ENCODE results near the gene NEK4. TPM values are rescaled to one million over a fixed set of nuclear protein-coding genes. Genes with fewer than 3 reads are reported as not detected.

Gene NEK4
- 10 to 100 TPM; 19.9 to 25.0 (median 21.7) TPM for total RNA-seq (2021; fragmentation: NEBNext Ultra II Directional; extraction: Animal tissue kit (Norgen Biotek cat#: 25700))
- long read RNA-seq, full-length matches to known transcripts, result 2 of 12 reads
- long read RNA-seq, partial matches to known transcripts, result 7 of 12 reads
- long read RNA-seq, other reads (novel, unspliced or antisense), result 3 of 12 reads

GRCh38 chr3:52770496-52771333, at the start of gene NEK4:
Gene NEK4, minus strand, starts transcription at chr3:52770940. Its CDS starts 194 bp downstream, at chr3:52770746.
- H3K27me3 Mint-ChIP-seq (ENCODE audit: insufficient read depth), result peaks cover 3% of the 10 kb centered on the region
- H3K4me1 Mint-ChIP-seq (ENCODE audit: low read depth), result peaks cover 22% of the 10 kb centered on the region
- H3K9me3 Mint-ChIP-seq, result no peaks in the 10 kb centered on the region
- no peaks in the 10 kb centered on the region for H3K36me3 Mint-ChIP-seq (ENCODE audit: low read depth)
- peak within 1 kb of the TSS; percentile 92 for H3K27ac Mint-ChIP-seq
- DNase-seq, result peak; percentile 85
- H3K4me3 Mint-ChIP-seq, result peak within 1 kb of the TSS; percentile 95
- peak; percentile 39; the same call in 1 of the 2 replicates for TF ChIP-seq CTCF (IDR thresholded peaks at IDR 0.05)

DNA sequence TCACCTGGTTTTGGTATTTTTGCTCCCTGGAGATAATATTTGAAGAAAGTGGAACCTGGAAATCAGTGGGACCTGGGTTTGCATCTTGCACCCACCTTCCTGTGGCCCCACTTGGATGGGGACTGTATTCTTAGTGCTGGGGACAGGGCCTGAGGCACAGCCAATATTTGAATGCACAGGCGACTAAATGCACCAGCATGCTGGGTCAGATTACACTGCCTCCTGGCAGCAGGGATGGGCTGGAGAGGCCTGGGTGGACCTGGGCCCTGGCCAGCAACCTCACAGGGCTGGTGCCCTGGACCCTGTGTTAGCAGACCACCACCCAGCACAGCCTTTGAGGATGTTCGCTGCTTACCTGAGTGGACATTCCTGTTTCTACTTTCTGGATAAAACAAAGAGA, 49.2 kb upstream of the NEK4 start:
- Mint-ChIP-seq H3K4me3 (no peak overlapping the region), H3K27ac (no peak overlapping the region), H3K4me1 (ENCODE audit: low read depth) (no peaks in the 10 kb centered on the region), H3K9me3 (no peaks in the 10 kb centered on the region), H3K36me3 (ENCODE audit: low read depth) (no peaks in the 10 kb centered on the region), H3K27me3 (ENCODE audit: insufficient read depth) (peaks cover 5% of the 10 kb centered on the region; the same call in 1 of the 2 replicates)
- TF ChIP-seq CTCF (IDR thresholded peaks at IDR 0.05), result no peak
- DNase-seq, result no peak

GRCh38 chr3:52817860-52818259, 47.1 kb upstream of the NEK4 start:
- no peak overlapping the region for H3K4me3 Mint-ChIP-seq
- no peak for TF ChIP-seq CTCF (IDR thresholded peaks at IDR 0.05)
- H3K36me3 Mint-ChIP-seq (ENCODE audit: low read depth), result no peaks in the 10 kb centered on the region
- no peak overlapping the region for H3K27ac Mint-ChIP-seq
- no peak for DNase-seq
- no peaks in the 10 kb centered on the region for H3K9me3 Mint-ChIP-seq
- no peaks in the 10 kb centered on the region for H3K4me1 Mint-ChIP-seq (ENCODE audit: low read depth)
- peaks cover 8% of the 10 kb centered on the region; the same call in 1 of the 2 replicates for H3K27me3 Mint-ChIP-seq (ENCODE audit: insufficient read depth)

DNA sequence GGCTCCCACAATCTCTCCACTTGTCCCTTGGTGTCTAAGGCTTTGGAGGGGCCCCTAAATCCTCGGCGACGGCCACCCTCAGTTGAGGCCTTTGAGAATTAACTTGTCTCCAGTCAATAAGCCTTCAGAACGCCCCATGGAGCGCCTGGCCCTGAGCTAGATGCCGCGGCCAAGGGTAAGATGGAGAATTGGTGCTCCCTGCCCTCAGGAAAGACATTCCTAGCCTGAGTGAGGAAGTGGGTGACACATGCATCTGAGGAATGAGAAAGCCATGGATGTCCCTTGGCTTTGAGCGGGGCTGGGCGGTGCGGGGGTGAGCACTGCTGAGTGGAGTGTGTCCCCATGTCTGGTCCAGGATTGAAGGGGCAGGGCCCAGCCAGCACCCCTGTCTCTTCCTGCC, 46.5 kb upstream of the NEK4 start:
- TF ChIP-seq CTCF (IDR thresholded peaks at IDR 0.05), result no peak
- H3K36me3 Mint-ChIP-seq (ENCODE audit: low read depth), result no peaks in the 10 kb centered on the region
- no peaks in the 10 kb centered on the region for H3K9me3 Mint-ChIP-seq
- no peak overlapping the region for H3K27ac Mint-ChIP-seq
- no peak overlapping the region for H3K4me3 Mint-ChIP-seq
- peaks cover 11% of the 10 kb centered on the region; the same call in 1 of the 2 replicates for H3K27me3 Mint-ChIP-seq (ENCODE audit: insufficient read depth)
- H3K4me1 Mint-ChIP-seq (ENCODE audit: low read depth), result no peaks in the 10 kb centered on the region
- DNase-seq, result no peak

DNA sequence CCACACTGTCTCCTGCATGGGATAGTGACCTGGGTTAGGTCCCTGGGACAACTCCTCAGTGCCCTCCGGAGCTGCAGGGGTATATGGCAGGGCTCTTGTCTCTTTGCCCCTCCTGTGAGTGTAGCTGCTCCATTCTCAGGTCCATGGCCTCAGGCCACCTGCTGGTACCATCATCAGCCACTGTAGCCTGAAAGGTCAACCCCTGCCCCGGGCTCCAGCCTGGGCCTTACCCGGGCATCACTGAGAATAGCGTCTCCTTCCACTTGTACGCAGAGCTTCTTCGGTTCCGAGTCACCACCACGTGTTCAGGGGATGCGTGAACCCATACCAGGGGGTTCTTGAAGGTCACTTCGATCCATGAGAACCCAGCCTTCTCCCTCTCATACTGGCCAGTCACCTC, 45.9 kb upstream of the NEK4 start:
- Mint-ChIP-seq H3K4me3 (no peak overlapping the region), H3K4me1 (ENCODE audit: low read depth) (no peaks in the 10 kb centered on the region), H3K36me3 (ENCODE audit: low read depth) (no peaks in the 10 kb centered on the region), H3K27me3 (ENCODE audit: insufficient read depth) (peaks cover 17% of the 10 kb centered on the region), H3K27ac (no peak overlapping the region), H3K9me3 (no peaks in the 10 kb centered on the region)
- no peak for TF ChIP-seq CTCF (IDR thresholded peaks at IDR 0.05)
- no peak for DNase-seq

Measured in HFFc6 (cell line).